BLaER1 treated with 17β-estradiol and CSF1 and Interleukin-3, amounts not matched to agents 10 nM and 100 nM (cell line): ENCODE results near the gene KRT14.

Source experiments
- H3K27ac ChIP-seq, 11 experiments: shearing (Covaris generic); formaldehyde crosslinking; 2 replicates each; pipeline ENCODE4 v1.8.1; 2022
- H3K27me3 ChIP-seq, 11 experiments: shearing (Covaris generic); formaldehyde crosslinking; 2 replicates each; pipeline ENCODE4 v1.8.1; 2022
- H3K36me3 ChIP-seq, 11 experiments: shearing (Covaris generic); formaldehyde crosslinking; 2 replicates each; pipeline ENCODE4 v1.8.1; 2022
- H3K4me1 ChIP-seq, 10 experiments: shearing (Covaris generic); formaldehyde crosslinking; 2 replicates each; pipeline ENCODE4 v1.8.1; 2022
- H3K4me2 ChIP-seq, 11 experiments: shearing (Covaris generic); formaldehyde crosslinking; 2 replicates each; pipeline ENCODE4 v1.8.1; 2022
- H3K4me3 ChIP-seq, 10 experiments: shearing (Covaris generic); formaldehyde crosslinking; 2 replicates each; pipeline ENCODE4 v1.8.1; 2022
- H3K9ac ChIP-seq, 11 experiments: shearing (Covaris generic); formaldehyde crosslinking; 2 replicates each; pipeline ENCODE4 v1.8.1; 2022
- H3K9me3 ChIP-seq, 11 experiments: shearing (Covaris generic); formaldehyde crosslinking; replicated peaks in 1 of 11; 2 replicates each; pipeline ENCODE4 v1.8.1; 2022
- H4K20me1 ChIP-seq, 11 experiments: shearing (Covaris generic); formaldehyde crosslinking; 2 replicates each; pipeline ENCODE4 v1.8.1; 2022
- Cebpa-rat ChIP-seq, 11 experiments: shearing (Covaris generic); IDR thresholded peaks; 2 replicates each; pipeline ENCODE4 v1.8.1; 2022

The KRT14 gene

GRCh38 chr17:41565338-41565737 lies 21.4 kb downstream of the KRT14 start:
- Histone ChIP-seq H4K20me1 (no peaks in the 10 kb centered on the region), H3K4me1 (peaks cover 0 to 10% (median 0%) of the 10 kb centered on the region in 10 experiments; a peak in 4 of 20 replicates), H3K36me3 (no peaks in the 10 kb centered on the region), H3K4me3 (no peak overlapping the region), H3K4me2 (no peak overlapping the region), H3K9me3 (peaks cover 14 to 32% (median 23%) of the 10 kb centered on the region in 11 experiments), H3K27ac (no peak overlapping the region), H3K9ac (no peak overlapping the region), H3K27me3 (no peaks in the 10 kb centered on the region)
- peak in 1 of 11 experiments; percentile 32; a peak in 2 of 22 replicates for TF ChIP-seq Cebpa-rat (IDR thresholded peaks at IDR 0.05)

- Histone ChIP-seq H3K9me3 (peaks cover 14 to 29% (median 23%) of the 10 kb centered on the region in 11 experiments), H3K36me3 (no peaks in the 10 kb centered on the region), H3K4me3 (no peak overlapping the region), H4K20me1 (no peaks in the 10 kb centered on the region), H3K27ac (no peak overlapping the region), H3K4me1 (peaks cover 0 to 10% (median 2%) of the 10 kb centered on the region in 10 experiments; a peak in 5 of 20 replicates), H3K27me3 (no peaks in the 10 kb centered on the region), H3K9ac (no peak overlapping the region), H3K4me2 (no peak overlapping the region)
- TF ChIP-seq Cebpa-rat (IDR thresholded peaks at IDR 0.05): no peak
Measured at GRCh38 chr17:41563607-41564170, 23.0 kb downstream of the KRT14 start.

DNA sequence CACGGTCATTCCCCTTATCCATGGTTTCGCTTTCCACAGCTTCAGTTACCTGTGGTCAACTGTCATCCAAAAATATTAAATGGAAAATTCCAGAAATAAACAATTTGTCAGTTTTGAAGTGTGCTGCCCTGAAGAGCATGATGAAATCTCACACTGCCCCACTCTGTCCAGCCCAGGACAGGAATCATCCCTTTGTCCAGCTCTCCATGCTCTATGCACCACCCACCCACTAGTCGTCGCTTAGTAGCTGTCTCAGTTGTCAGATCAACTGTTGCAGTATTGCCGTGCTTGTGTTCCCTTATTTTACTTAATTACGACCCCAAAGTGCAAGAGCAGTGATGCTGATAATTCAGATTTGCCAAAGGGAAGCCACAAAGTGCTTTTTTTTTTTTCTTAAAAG lies 25.1 kb downstream of the KRT14 start:
- Histone ChIP-seq H3K27ac (no peak overlapping the region), H4K20me1 (no peaks in the 10 kb centered on the region), H3K9ac (no peak overlapping the region), H3K36me3 (no peaks in the 10 kb centered on the region), H3K9me3 (peaks cover 0 to 9% (median 6%) of the 10 kb centered on the region in 11 experiments; a peak in 13 of 22 replicates), H3K4me1 (peaks cover 0 to 6% (median 0%) of the 10 kb centered on the region in 10 experiments; a peak in 1 of 20 replicates), H3K4me3 (no peak overlapping the region), H3K27me3 (no peaks in the 10 kb centered on the region), H3K4me2 (no peak overlapping the region)
- TF ChIP-seq Cebpa-rat (IDR thresholded peaks at IDR 0.05): no peak

DNA sequence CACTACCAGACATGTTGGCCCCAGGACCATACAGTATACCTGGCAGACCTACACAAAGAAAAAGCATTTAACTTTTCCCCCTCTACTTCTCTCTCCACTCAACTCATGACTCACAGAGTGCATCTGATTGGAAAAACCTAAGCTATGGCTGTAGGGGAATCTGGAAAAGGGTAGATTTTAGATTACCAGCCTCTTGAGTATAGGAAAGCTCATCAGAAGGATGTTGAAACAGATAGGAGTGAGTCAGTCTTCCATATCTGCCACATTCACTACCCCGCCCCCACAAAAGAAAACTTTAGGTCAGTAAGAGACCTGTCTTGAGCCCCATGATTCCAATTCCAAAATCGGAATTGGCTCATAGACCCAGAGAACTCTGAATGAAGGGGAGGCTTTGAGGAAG lies 27.1 kb downstream of the KRT14 start:
- TF ChIP-seq Cebpa-rat (IDR thresholded peaks at IDR 0.05): no peak
- Histone ChIP-seq H3K4me2 (no peak overlapping the region), H3K27ac (no peak overlapping the region), H3K27me3 (no peaks in the 10 kb centered on the region), H3K9me3 (no peaks in the 10 kb centered on the region), H3K4me3 (no peak overlapping the region), H3K9ac (no peak overlapping the region), H3K36me3 (no peaks in the 10 kb centered on the region), H3K4me1 (peaks cover 0 to 6% (median 0%) of the 10 kb centered on the region in 10 experiments; a peak in 1 of 20 replicates), H4K20me1 (no peaks in the 10 kb centered on the region; a peak in 1 of 22 replicates)

GRCh38 chr17:41556931-41557330 lies 29.8 kb downstream of the KRT14 start:
- Histone ChIP-seq H3K9me3 (no peaks in the 10 kb centered on the region), H3K4me3 (no peak overlapping the region), H3K4me2 (no peak overlapping the region), H3K4me1 (peaks cover 0 to 6% (median 0%) of the 10 kb centered on the region in 10 experiments; a peak in 1 of 20 replicates), H3K27me3 (no peaks in the 10 kb centered on the region), H4K20me1 (no peaks in the 10 kb centered on the region; a peak in 1 of 22 replicates), H3K36me3 (no peaks in the 10 kb centered on the region), H3K27ac (no peak overlapping the region), H3K9ac (no peak overlapping the region)
- TF ChIP-seq Cebpa-rat (IDR thresholded peaks at IDR 0.05): no peak

- Histone ChIP-seq H4K20me1 (no peaks in the 10 kb centered on the region; a peak in 1 of 22 replicates), H3K4me3 (no peak overlapping the region), H3K4me1 (peaks cover 0 to 6% (median 0%) of the 10 kb centered on the region in 10 experiments; a peak in 1 of 20 replicates), H3K9me3 (no peaks in the 10 kb centered on the region), H3K27me3 (no peaks in the 10 kb centered on the region), H3K36me3 (no peaks in the 10 kb centered on the region), H3K27ac (no peak overlapping the region), H3K9ac (no peak overlapping the region), H3K4me2 (no peak overlapping the region)
- no peak for TF ChIP-seq Cebpa-rat (IDR thresholded peaks at IDR 0.05)
Measured at GRCh38 chr17:41556306-41556705, 30.4 kb downstream of the KRT14 start.

GRCh38 chr17:41555105-41555887 lies 31.4 kb downstream of the KRT14 start:
- Histone ChIP-seq H4K20me1 (no peaks in the 10 kb centered on the region; a peak in 1 of 22 replicates), H3K9me3 (no peaks in the 10 kb centered on the region), H3K4me3 (no peak overlapping the region), H3K4me1 (peaks cover 0 to 6% (median 0%) of the 10 kb centered on the region in 10 experiments; a peak in 1 of 20 replicates), H3K27ac (no peak overlapping the region), H3K27me3 (no peaks in the 10 kb centered on the region), H3K4me2 (no peak overlapping the region), H3K9ac (no peak overlapping the region), H3K36me3 (no peaks in the 10 kb centered on the region)
- TF ChIP-seq Cebpa-rat (IDR thresholded peaks at IDR 0.05): no peak

GRCh38 chr17:41553987-41554680 lies 32.6 kb downstream of the KRT14 start:
- no peaks in the 10 kb centered on the region for H3K36me3 ChIP-seq

DNA sequence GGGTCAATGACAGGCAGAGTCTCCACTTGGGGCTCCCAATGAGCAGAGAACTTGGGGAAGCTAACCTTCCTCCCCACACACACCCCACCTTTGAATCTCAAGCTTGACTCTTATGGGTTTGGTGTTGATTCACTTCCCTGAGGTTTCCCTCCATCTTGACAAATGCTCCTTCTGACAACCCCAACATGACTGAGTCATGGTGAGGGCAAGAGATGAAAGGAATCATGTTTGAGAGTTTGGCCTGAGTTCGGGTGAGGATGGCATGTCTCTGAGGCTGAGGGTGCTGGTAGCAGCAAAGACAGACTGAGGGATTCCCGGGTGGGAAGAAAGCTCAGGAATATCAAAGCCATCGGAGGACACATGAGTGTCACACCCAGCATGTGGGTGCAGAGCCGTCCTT lies 33.5 kb downstream of the KRT14 start:
- Histone ChIP-seq H3K4me3 (no peak overlapping the region), H3K9me3 (no peaks in the 10 kb centered on the region), H3K9ac (no peak overlapping the region), H4K20me1 (no peaks in the 10 kb centered on the region; a peak in 1 of 22 replicates), H3K27ac (no peak overlapping the region), H3K4me1 (peaks cover 17 to 20% (median 19%) of the 10 kb centered on the region in 10 experiments), H3K36me3 (no peaks in the 10 kb centered on the region), H3K27me3 (no peaks in the 10 kb centered on the region), H3K4me2 (no peak overlapping the region)
- no peak for TF ChIP-seq Cebpa-rat (IDR thresholded peaks at IDR 0.05)

More at GRCh38 chr17:41553987-41554680, 32.6 kb downstream of the KRT14 start:
- Histone ChIP-seq H4K20me1 (no peaks in the 10 kb centered on the region; a peak in 1 of 22 replicates), H3K27ac (no peak overlapping the region), H3K27me3 (no peaks in the 10 kb centered on the region), H3K4me1 (peaks cover 7 to 10% (median 9%) of the 10 kb centered on the region in 10 experiments), H3K9me3 (no peaks in the 10 kb centered on the region), H3K4me3 (no peak overlapping the region), H3K4me2 (no peak overlapping the region), H3K9ac (no peak overlapping the region)
- TF ChIP-seq Cebpa-rat (IDR thresholded peaks at IDR 0.05): no peak
